GM12878 (cell line): ENCODE measurements around the gene MITD1. TPM values are rescaled to one million over a fixed set of nuclear protein-coding genes. Genes with fewer than 3 reads are reported as not detected.

ENCODE experiments used
- ATAC-seq: fragments of 200-7000 bp; cut with Tn5 transposase; 3 replicates; pipeline ENCODE4 v1.9.1; 2020; ENCODE audit warnings: mild to moderate bottlenecking, moderate library complexity
- BruUV-seq: library from RNA; stranded (reverse); fragments of 400-500 nt; replicated peaks from 2 replicates; lab custom pipeline; 2021; lab: Mats Ljungman, UMichigan
- CTCF ChIA-PET: fragments of 300-600 bp; sonication (Branson Sonifier 250); formaldehyde crosslinking; extraction: SDS; loops from one replicate; lab custom pipeline; 2021; ENCODE audit warnings: inconsistent platforms; lab: Yijun Ruan, JAX
- POLR2A ChIA-PET: fragments of 350-600 bp; formaldehyde crosslinking; extraction: SDS; loops from one replicate; lab custom pipeline; 2021; ENCODE audit warnings: inconsistent platforms; lab: Charles Lee
- RAD21 ChIA-PET: fragments of 300-600 bp; sonication (Branson Sonifier 250); formaldehyde crosslinking; loops from one replicate; lab custom pipeline; 2023; ENCODE audit warnings: antibody characterized with exemption; ENCODE audit not compliant: unreplicated experiment; lab: Charles Lee
- SMC1A ChIA-PET: fragments of 300-600 bp; sonication (Branson Sonifier 250); formaldehyde crosslinking; loops from one replicate; lab custom pipeline; 2023; ENCODE audit not compliant: unreplicated experiment, uncharacterized antibody; lab: Charles Lee
- DNase-seq: peaks from one replicate; pipeline ENCODE4 v3.0.0-alpha.2; 2011; ENCODE audit warnings: low read depth, low spot score
- FAIRE-seq: peaks from 3 replicates; lab custom pipeline; 2011; peaks lifted over from hg19 to GRCh38; lab: Jason Lieb, UNC
- H2AFZ ChIP-seq: 2 replicates; pipeline ENCODE4 v1.6.0; 2011; ENCODE audit warnings: low read depth, low read length, control low read depth; ENCODE audit not compliant: control insufficient read depth
- H3K27ac ChIP-seq: 2 replicates; pipeline ENCODE4 v1.5.1; 2011; ENCODE audit warnings: control low read depth; ENCODE audit not compliant: control insufficient read depth, insufficient read depth
- H3K27me3 ChIP-seq, 2 experiments: replicated peaks in 1 of 2; 2 replicates each; pipeline versions ENCODE4 v1.6.0 to v1.6.1; 2011; ENCODE audit warnings: low read length in 1 of 2; ENCODE audit not compliant: control insufficient read depth in 2 of 2, insufficient read depth in 2 of 2
- H3K36me3 ChIP-seq, 2 experiments: 2 replicates each; pipeline ENCODE4 v1.5.1; 2011; ENCODE audit warnings: low read length in 1 of 2; ENCODE audit not compliant: control insufficient read depth in 2 of 2, insufficient read depth in 2 of 2
- H3K4me1 ChIP-seq: 2 replicates; pipeline ENCODE4 v1.6.1; 2011; ENCODE audit warnings: mild to moderate bottlenecking, low read length, moderate library complexity, mixed read lengths; ENCODE audit not compliant: control insufficient read depth, insufficient read depth
- H3K4me2 ChIP-seq: 2 replicates; pipeline ENCODE4 v1.6.0; 2011; ENCODE audit warnings: control low read depth; ENCODE audit not compliant: control insufficient read depth, insufficient read depth
- H3K4me3 ChIP-seq: fragments of 200-600 bp; sonication (generic); 2 replicates; pipeline ENCODE4 v1.5.1; 2016
- H3K79me2 ChIP-seq: 2 replicates; pipeline ENCODE4 v1.6.0; 2011; ENCODE audit warnings: low read length; ENCODE audit not compliant: control insufficient read depth, insufficient read depth
- H3K9ac ChIP-seq: 2 replicates; pipeline ENCODE4 v1.8.0; 2011; ENCODE audit warnings: low read length, control low read depth, mixed read lengths; ENCODE audit not compliant: control insufficient read depth, insufficient read depth
- H3K9me3 ChIP-seq: replicated peaks from 3 replicates; pipeline ENCODE4 v1.5.1; 2011; ENCODE audit warnings: mild to moderate bottlenecking, low read length; ENCODE audit not compliant: control insufficient read depth, insufficient read depth
- H4K20me1 ChIP-seq: 2 replicates; pipeline ENCODE4 v1.6.0; 2011; ENCODE audit not compliant: control insufficient read depth, insufficient read depth
- BHLHE40 ChIP-seq, 2 experiments: fragments of 450-650 bp in 1 of 2; IDR thresholded peaks; 2 replicates each; pipeline ENCODE4 v1.6.1; 2011 to 2017; ENCODE audit warnings: low read depth in 2 of 2, borderline replicate concordance in 1 of 2, improper control_type of control experiment in 1 of 2, low read length in 1 of 2, mild to moderate bottlenecking in 1 of 2
- NFXL1 ChIP-seq: fragments of 450-650 bp; IDR thresholded peaks from 2 replicates; pipeline ENCODE4 v1.6.1; 2017; ENCODE audit warnings: antibody characterized with exemption, mild to moderate bottlenecking, borderline replicate concordance
- STAT3 ChIP-seq: IDR thresholded peaks from 2 replicates; pipeline ENCODE4 v1.6.1; 2011; ENCODE audit warnings: low read depth, low read length, improper control_type of control experiment
- ZNF24 ChIP-seq: fragments of 450-650 bp; IDR thresholded peaks from 2 replicates; pipeline ENCODE4 v1.6.1; 2017; ENCODE audit warnings: antibody characterized with exemption, mild to moderate bottlenecking
- WGBS: methylation state at CpG from one replicate; pipeline ENCODE4 v1.1.6; 2016; ENCODE audit warnings: low lambda C conversion rate; ENCODE audit not compliant: insufficient replicate concordance, insufficient coverage; ENCODE audit errors: missing lambda C conversion rate; 5-methylcytosine and 5-hydroxymethylcytosine counted together
- in situ Hi-C: fragments of 300-500 bp; cut with MboI; formaldehyde crosslinking; loops from 9 replicates; pipeline ENCODE4 v1.14.3; 2018; ENCODE audit warnings: mixed read lengths
- intact Hi-C: fragments of 100-400 bp; cut with micrococcal nuclease; formaldehyde crosslinking; loops from one replicate; pipeline ENCODE4 v1.14.2; 2022; ENCODE audit not compliant: unreplicated experiment
- polyA plus RNA-seq, 11 experiments: library from polyadenylated mRNA; depleted of rRNA in 4 of 11; unstranded in 6 of 11; stranded (reverse) in 5 of 11; fragments of >200 nt; fragmentation: Nextera tagmentation in 4 of 11; fragmentation: Illumina TruSeq in 1 of 11; extraction: Ambion mirVana in 4 of 11; extraction: Trizol in 1 of 11; gene quantifications; 1 replicate in 1 of 11; 2 replicates in 10 of 11; pipeline versions ENCODE4 v1.2.1 to v1.2.3, GENCODE V29; 2011 to 2016; ENCODE audit warnings: inconsistent platforms in 2 of 11, missing spikeins in 2 of 11, low read depth in 1 of 11
- total RNA-seq, 4 experiments: library from RNA; depleted of rRNA in 3 of 4; stranded (reverse); fragments of >200 nt in 3 of 4; fragmentation: Illumina TruSeq in 1 of 4; extraction: Trizol in 1 of 4; gene quantifications; 2 replicates each; pipeline versions ENCODE4 v1.2.1 to v1.2.3, GENCODE V29; 2013 to 2021
- TF ChIP-seq, protein P1 (sequence below): fragments of 450-650 bp; IDR thresholded peaks from 2 replicates; pipeline ENCODE4 v1.6.1; 2017; ENCODE audit warnings: mild to moderate bottlenecking, low read depth, inconsistent platforms; ENCODE audit not compliant: poor library complexity, severe bottlenecking

Gene MITD1
- total and polyA plus RNA-seq, 10 of the 15 experiments (the other 5 are each of a cell fraction or from before 2014, with no cell fraction given): 33.0 to 116 (median 63.5) TPM

DNA sequence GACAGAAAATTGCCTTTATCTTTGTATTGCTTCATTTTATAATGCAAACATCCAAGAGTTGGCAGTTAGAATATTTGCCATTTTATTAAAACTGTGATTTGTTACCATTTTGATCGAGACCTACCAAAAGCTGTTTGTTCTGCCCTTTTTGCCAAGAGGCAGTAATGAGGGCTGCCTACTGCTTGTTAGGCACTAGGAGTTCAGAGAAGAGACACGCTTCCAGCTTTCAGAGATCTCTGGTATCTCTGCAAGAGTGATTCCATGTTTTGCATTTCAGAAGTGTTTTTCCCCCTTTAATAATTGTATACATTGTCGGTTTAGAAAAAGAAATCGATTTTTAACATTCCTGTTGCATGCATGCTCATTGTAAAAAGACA, 754 bp upstream of the MITD1 start:
- Histone ChIP-seq H3K9ac (peak overlapping the region; percentile 96), H4K20me1 (no peaks in the 10 kb centered on the region), H3K27me3 (no peaks in the 10 kb centered on the region), H3K79me2 (peaks cover 60% of the 10 kb centered on the region), H3K4me1 (no peaks in the 10 kb centered on the region; the same call in 1 of the 2 replicates), H2AFZ (peak overlapping the region; percentile 99; the same call in 1 of the 2 replicates), H3K4me3 (peak overlapping the region; percentile 95), H3K9me3 (no peaks in the 10 kb centered on the region), H3K36me3 (0 out of 4 replicates have a peak, but pooled peaks cover 0 to 3% of the 10 kb centered on the region in 2 experiments), H3K27ac (peak overlapping the region; percentile 83), H3K4me2 (peak overlapping the region; percentile 81)
- no TSS peak for BruUV-seq
- ChIA-PET POLR2A (interaction anchor here (0.6 kb wide), 1 partner anchor 269 kb away, joined by 5 read pairs; no protein-coding TSS in a partner anchor), RAD21 (interaction anchor here (0.6 to 2.7 kb wide), 2 partner anchors 40 to 263 kb away, joined by 3 to 13 read pairs; partner anchors contain the start of gene C2orf15), SMC1A (interaction anchor here (1.9 kb wide), 1 partner anchor 154 kb away, joined by 7 read pairs; no protein-coding TSS in a partner anchor), CTCF (interaction anchor here (0.7 to 2.4 kb wide), 3 partner anchors 14 to 154 kb away, joined by 4 to 10 read pairs (median 4); partner anchors contain the start of genes LIPT1 and TSGA10)
- TF ChIP-seq NFXL1 (no peak), ZNF24 (no peak), STAT3 (no peak), BHLHE40 (IDR thresholded peaks at IDR 0.05; ENCODE audit: borderline replicate concordance in 1 of 2, low read depth in 2 of 2, low read length in 1 of 2) (no peak)
- TF ChIP-seq, protein P1, sequence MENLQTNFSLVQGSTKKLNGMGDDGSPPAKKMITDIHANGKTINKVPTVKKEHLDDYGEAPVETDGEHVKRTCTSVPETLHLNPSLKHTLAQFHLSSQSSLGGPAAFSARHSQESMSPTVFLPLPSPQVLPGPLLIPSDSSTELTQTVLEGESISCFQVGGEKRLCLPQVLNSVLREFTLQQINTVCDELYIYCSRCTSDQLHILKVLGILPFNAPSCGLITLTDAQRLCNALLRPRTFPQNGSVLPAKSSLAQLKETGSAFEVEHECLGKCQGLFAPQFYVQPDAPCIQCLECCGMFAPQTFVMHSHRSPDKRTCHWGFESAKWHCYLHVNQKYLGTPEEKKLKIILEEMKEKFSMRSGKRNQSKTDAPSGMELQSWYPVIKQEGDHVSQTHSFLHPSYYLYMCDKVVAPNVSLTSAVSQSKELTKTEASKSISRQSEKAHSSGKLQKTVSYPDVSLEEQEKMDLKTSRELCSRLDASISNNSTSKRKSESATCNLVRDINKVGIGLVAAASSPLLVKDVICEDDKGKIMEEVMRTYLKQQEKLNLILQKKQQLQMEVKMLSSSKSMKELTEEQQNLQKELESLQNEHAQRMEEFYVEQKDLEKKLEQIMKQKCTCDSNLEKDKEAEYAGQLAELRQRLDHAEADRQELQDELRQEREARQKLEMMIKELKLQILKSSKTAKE: no peak
- intact Hi-C loops: loop anchor here (1.0 to 5.0 kb wide), 4 partner anchors 39 to 306 kb away; partner anchors contain the start of genes C2orf15 and TXNDC9
- ATAC-seq (no peak; the same call in 2 of the 3 replicates), DNase-seq (no peak), FAIRE-seq (no peak)
- in situ Hi-C loops: loop anchor here (25.0 kb wide), 1 partner anchor 306 kb away; the partner anchor contains the start of gene REV1
- WGBS: 21% methylated on average over 4 of the region's 4 CpGs
